Effector CD8-positive, alpha-beta T cell (primary cell): ENCODE data around the gene PDZK1IP1.

Source experiments
- DNase-seq: peaks from one replicate; lab custom pipeline; 2025; lab: John Stamatoyannopoulos, UW
- total RNA-seq, 4 experiments: gene quantifications; one replicate each; lab custom pipeline; 2026; lab: John Stamatoyannopoulos, UW

PDZK1IP1 gene, protein sequence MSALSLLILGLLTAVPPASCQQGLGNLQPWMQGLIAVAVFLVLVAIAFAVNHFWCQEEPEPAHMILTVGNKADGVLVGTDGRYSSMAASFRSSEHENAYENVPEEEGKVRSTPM
- 0 reads per million in 4 experiments for total RNA-seq

DNA sequence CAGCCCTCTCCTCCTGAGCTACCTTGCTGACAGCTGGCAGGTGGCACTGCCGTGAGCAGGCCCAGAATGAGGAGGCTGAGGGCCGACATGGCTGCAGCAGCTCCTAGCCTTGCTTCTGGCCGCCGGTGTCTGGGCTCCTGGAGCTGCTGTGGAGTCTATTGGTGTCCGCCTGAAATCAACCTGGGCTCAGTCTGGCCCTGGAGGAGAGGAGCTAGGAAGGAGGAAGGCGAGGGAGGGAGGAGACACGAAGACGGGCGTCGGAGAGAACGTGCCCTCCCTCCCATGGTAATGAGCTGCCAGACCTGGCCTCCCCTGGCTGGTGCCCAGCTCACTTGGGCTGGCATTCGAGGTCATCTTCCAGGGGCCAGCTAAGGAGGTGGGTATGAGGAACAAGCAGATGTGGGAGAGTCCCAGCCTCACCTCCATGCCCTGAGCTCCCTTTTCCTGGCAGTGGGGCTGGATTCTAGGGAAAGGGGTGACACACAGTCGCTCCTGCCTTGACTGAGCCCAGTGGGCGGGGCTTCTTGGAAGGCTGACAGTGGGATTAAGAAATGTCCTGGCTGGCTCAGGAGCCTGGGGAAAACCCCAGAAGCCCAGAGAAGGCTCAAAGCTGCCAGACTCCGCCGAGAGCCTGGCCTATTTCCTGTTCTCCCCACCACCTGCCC, at the start of gene PDZK1IP1:
Gene PDZK1IP1 (minus strand): TSS at position 193 of the 665 bp plus-strand sequence. CDS start 104 bp downstream, at position 89.
- no peak for DNase-seq

DNA sequence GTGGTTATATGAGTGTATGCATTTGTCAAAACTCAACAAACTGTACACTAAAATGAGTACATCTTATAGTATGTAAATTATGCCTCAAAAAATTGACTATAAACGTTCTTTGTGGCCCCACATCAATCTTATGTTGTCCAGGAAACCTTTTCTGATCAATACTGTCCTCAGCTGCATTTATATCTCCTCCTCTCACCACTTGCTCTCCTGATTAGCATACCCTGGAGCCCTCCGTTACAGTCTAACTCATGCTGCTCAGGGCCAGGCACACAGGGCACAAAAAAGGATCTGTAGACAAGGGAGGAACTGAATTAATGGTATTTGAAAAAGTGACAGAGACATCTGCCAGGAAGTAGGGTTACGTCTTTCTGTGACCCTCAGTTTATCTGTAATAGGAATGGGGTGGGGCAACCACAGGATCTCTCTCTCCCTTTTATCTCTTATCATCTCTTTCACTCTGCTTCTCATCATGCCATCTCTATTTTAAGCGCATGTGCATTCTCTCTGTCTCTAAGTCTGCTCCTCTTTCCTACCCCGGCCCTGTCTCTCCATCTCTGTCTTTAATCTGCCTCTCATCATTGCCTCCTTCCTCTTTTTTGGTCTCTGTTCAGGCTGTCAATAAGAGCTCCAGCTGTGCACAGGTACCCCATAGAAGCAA, 49.2 kb upstream of the PDZK1IP1 start:
- DNase-seq: no peak

DNA sequence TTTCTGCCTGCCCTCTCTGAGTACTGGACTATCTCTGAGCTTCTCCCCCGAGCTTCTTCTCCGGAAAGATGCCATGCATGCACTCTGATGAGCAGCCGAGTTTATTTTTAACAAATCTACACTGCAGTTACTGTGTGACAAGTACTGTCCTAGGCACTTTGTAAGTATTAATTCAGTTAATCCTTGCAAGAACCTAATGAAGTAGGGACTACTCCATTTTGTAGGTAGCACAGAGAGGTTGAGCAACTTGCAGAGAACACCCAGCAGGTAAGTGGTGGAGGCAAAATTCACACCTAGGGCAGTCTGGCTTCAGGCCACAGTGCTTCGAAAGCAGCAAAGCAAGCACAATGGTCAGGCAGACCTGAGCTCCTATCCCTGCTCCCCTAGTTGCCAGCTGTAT, 46.0 kb upstream of the PDZK1IP1 start:
- DNase-seq: no peak

DNA sequence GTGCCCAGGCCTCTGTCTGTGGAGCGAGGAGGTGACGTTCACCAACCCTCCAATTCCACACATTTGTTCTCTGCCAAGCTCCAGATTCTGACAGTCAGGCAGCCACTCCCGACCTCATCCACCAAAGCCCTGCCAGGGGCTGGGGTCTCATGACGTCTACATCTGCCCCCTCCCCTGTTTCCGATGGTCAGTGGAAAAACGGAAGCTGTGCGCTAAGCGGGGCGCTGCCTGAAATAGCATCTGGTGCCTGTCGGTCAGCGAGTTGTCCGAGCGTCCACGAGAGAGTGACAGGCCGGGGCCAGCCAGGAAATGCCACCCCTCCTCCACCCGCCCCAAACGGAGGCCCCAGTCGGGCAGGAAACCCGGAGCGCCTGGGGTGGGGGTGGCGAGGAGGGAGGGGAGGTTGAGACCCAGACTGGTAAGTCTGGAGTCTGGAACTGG, 45.4 kb upstream of the PDZK1IP1 start:
- no peak for DNase-seq

DNA sequence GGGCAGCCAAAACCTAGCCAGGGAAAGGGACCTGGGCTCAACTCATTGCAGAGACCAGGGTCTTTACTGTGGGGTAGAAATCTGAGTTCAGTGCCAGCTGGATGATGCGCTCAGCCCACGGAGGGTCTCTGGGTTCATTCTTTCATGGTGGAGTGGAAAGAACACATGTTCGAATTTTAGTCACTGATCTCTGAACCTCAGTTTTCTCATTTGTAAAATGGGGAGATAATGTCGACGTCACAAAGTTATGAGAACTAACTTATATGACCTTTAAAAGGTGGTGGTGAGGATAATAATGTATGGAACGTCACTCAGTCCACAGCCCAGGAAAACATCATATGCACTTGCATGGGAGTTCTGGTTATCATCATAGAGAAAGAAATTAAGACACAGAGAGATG, 43.4 kb upstream of the PDZK1IP1 start:
- no peak for DNase-seq

DNA sequence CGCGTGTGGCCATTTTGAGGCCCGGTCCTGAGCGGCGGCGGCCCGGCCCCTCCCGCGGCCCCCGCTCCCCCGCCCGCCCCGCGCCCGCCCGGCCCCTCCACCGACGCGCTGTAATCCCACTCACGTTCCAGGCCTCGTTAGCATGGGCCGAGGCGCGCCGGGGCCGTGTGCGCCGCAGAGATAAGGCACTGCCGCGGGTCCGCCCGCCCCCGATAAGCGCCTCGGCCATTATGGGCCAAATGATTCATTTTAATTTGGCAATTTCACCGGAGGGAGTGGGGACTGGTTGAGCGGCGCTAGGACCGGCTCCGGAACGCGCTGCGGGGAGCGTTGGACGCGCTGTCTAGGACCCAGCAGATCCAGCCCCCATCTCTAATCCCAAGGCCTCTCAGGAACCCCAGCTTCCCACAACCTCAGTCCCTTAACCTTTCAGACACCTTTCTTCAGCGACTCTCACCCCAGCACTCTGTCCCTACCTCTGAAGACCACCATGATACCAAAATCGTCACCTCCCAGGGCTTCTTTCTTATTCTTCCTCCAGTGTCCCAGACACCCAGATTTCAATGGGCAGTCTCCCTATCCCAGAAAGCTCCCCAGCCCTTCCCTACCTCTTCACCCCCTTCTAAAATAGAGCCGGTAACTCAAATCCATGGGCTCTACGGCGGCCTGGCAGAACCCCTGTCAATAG, 42.5 kb upstream of the PDZK1IP1 start, which contains the start of gene TAL1:
Gene TAL1 (minus strand): TSS at position 39 of the 688 bp plus-strand sequence. CDS start 6,337 bp downstream, outside the sequence.
- DNase-seq: no peak

DNA sequence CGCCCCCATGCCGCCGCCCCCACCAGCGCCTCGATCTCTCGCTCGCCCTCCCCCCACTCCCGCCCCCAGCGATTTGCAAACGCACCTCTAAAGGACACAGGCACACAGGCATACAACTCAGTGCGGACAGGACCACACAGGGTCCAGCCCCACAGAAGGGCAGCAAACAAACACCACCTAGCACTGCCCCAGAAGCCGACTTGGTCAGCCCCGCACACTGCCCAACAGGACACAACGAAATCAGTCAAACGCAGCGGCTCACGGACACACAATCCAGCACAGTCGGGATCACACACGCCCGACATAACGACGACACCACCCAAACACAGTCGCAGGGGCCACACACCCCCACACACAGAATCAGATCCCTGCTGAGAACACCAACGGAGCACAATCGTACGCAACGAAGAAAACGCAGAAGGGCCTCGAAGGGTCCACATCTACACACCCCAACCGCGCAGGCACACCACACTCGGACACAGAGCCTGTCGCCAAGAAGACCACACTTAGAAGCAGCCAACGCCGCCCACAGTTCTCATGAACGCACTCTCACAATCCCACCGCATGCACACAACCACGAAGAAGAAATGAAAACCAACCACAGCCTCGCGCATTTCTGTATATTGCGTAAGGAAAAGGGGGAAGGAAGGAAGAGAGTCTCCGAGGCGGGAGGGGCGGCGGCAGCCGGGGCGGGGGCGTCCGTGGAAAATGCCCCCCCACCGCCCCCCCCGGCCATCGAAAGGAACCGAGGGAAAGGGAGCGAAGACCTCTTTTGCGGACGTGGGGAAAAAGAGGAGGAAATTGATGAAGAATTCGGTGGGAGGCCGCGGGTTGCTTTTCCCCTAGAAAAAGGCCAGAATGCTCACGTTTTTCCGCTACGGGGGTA, 41.7 kb upstream of the PDZK1IP1 start:
- DNase-seq: no peak

DNA sequence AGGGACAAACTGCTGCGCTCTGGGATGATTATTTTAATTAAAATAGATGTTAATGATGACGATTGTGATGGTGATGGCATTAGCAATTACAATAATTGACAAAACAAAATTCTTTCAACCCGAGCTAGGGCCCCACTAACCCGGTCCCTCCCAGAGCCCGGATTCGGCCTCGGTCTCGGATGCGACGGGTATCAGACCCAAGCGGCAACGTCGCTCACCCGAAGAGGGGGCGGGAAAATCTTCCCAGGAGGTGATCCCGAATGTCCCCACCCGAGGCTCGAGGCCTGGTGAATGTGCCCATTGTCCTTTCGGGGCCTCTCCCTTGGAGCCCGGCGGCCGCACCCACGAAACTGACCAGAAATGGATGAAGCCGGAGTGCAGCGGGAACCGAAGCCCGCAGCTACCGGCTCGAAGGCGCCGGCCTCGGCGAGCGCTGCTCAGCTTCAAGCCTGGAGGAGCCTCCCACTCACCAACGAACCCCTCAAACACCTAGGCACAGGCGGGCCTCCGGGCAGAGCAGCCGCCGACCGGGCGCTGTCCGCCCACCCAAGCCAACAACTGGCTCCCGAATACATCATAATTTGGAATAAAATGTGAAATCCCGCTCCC, 41.0 kb upstream of the PDZK1IP1 start:
- DNase-seq: no peak

DNA sequence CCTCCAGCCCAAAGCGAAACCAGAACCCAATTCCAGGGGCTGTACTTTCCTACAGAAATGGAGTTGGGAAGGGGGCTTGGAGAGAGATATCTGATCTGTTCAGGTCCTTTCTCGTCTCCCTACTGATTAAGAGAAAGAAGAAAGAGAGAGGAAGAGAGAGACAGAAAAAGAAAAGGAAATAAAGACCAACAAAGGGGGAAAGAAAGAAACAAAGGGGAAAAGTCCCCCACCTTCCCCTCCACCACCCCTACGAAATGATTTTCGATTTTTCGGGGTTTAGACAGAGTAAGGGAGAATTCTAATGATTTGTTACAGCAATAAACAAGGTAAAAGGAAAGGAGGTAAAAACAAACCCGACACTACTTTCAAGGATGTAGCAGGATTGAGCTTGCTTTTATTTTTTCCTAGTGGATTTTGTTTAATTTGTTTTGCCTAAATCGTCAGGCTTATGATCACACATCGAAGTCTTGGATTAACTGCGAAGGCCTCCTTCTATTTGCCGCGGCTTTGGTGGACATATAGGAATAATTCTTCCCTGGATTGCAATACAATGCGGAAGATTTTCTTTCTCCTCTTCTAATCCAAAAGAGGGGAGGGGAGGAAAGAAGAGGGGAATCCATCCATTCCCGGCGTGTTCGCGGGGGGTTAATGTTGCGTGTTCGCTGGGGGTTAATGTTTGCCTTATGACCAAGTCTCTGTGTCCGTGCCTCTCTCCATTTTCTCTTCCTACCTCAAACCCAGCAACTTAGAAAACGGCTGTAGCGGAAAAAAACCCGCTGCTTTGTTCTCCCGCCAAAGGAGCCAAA, 40.3 kb upstream of the PDZK1IP1 start:
- no peak for DNase-seq

DNA sequence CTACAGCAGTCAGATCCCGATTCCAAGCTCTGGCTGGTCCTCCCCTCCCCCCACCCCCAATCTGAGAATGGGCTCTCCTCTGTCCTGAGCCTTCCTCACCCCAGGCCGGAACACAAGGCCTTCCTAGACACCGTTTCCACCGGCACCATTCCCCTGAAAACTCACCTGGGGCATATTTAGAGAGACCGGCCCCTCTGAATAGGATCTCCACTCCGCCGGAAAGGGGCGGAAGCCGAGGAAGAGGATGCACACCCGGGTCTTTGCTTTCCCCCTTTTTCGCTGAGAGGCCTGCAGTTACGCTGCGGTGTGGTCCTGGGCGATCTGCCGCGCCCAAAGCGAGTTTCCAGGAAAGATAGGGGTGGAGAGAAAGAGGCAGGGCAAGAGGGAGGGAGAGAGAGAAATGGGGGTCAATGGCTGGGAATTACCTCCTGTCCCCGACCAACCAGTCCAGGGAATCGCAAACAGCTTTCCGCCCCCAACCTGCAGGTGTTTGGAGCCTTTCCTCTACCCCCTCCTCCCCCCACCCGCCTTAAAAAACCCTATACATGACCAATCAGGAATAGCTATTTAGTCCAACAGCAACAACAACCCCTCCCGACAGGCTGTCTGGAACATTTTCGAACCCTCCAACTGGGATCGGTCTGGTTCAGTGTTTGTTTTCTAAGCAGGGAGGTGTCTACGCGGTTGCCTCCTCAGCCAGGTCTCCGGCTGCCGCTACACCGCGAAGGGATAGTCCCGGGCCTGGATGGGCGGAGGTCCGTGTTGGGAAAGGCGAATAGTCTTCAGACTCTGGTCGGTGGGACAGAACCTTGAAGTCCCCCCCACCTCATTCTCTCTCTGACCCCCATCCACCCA, 39.4 kb upstream of the PDZK1IP1 start:
- no peak for DNase-seq

DNA sequence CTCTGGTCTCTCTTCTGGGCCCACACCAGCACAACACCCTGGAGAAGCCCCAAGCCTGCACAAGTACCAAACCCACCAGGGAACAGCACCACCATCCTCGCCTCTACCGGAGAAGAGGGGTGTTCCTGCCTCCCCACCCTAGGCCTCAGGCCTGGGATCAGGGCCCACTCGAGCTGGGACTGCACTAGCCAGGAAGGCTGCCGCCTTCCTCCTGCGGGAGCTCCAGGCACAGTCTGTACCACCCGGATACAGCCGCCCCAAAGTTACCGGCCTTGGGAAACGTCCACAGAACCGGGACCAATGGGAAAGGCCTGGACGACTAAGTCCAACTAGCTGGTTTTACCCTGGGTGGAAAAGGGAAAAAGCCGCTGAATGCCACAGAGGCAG, 38.8 kb upstream of the PDZK1IP1 start:
- DNase-seq: no peak

DNA sequence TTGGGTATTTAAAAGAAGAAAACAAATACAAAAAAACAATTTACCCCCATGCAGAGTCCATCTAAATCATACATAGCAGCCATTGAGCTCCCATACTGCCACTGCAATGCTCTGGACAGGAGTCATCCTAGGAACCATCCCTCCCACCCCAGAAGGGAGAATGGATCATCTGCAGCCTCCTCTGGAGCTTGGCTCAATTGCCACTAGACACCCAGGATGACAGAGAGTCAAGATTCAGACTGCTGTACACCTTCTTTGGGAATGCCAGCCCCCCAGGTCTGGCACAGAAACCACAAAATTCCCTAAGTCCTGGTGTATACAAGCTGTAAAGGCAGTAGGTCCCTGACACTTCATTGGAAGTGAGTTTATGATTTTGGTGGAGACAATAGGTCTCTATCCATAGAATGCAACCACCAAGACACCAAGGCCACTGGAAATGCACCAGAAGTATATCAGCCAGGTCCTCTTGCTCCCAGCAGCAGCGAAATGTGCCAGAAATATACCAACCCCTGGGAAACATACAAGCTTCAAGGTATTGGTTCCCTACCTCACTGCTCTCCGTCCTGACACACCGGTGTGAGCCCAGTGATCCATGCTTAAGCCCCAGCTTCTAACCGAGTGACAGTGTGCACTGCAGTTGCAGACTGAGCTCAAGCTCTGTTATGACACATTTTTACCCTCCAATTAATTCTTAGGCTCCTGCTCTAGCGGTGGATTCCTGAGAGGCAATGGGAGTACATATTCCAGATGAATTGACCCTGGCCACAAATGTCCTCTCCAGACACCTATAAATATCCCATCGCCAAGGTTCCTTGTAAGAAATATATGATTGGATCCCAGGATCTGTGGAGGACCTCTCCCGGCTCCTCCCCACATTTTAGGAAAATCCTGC, 37.8 kb upstream of the PDZK1IP1 start:
- DNase-seq: no peak

DNA sequence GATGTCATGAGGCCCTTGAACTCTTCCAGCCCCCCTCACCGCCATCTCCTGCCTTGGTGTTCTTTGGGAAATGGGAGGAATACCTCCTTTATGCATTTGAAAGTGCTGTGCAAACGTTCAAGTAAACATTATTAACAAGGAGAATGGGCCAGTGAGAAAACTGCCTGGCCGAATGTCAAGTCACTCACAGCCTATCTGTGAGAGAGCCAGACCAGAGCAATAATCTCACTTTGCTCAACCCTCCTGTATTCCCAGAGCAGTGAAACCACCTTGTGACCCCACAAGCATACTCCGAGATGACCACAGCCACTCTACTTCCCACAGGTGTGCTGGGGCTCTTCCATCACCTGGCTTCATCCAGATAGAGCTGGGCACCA, 37.0 kb upstream of the PDZK1IP1 start:
- no peak for DNase-seq

DNA sequence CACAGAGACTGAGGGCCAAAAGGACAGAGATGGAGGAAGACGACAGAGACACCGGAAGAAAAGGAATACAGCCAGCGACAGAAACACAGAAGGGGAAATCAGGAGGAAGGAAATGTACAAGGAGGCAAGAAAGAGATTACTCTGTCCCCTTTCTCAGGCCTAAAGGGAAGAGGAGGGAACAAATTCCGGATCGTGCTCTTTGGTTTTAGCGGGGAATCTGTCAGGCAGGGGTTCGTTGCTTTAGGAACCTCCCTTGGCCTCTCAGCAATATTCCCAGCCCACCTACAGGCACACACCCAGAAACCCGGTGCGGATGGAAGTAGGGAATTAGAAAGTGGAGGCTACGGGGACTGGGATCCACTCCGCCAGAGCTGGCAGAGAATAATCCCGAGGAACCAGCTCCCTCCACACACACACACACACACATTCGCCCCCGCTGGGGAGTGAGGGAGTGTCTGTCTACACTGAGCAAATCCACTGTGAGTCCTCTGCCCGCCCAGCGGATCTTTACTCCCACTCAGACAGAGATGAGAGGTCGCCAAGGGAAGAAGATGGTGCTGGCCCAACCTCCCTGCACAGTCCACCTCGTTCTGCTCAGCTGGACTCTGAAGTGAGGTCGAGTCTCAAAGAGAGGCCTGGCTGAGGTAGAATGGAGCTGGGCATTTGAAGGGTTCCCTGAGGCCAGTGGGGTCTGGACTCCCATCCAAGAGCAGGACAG, 36.4 kb upstream of the PDZK1IP1 start:
- no peak for DNase-seq

DNA sequence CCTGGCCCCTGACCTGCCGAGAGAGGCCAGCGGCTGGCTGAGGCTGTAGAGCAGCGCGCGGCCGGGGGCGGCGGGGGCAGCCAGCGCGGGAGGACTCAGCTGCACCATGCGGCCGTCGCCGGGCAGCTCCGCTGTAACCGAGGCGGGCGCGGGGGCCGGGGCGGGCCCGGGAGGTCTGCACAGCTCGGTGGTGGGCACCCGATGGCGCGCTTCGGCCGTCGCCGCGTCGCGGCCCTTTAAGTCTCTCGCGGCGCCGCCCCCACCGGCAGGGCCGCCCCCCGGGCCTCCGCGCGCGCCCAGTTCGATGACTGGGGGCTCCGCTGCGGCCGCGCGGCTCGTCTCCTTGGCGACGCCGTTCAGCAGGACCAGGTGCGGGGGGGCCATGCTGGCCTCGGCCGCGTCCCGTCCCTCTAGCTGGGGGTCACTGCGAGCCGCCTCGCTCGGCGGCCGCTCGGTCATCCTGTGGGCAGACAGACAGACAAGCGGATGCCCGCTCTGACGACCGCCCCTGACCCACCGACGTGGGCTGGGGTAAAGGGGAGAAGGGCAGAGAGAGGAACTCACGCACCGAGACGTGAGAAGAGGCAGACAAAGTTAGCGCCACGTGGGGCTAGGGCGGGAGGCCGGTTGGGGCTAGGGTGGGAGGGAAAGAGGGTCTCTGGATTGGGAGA, 35.7 kb upstream of the PDZK1IP1 start:
- no peak for DNase-seq

DNA sequence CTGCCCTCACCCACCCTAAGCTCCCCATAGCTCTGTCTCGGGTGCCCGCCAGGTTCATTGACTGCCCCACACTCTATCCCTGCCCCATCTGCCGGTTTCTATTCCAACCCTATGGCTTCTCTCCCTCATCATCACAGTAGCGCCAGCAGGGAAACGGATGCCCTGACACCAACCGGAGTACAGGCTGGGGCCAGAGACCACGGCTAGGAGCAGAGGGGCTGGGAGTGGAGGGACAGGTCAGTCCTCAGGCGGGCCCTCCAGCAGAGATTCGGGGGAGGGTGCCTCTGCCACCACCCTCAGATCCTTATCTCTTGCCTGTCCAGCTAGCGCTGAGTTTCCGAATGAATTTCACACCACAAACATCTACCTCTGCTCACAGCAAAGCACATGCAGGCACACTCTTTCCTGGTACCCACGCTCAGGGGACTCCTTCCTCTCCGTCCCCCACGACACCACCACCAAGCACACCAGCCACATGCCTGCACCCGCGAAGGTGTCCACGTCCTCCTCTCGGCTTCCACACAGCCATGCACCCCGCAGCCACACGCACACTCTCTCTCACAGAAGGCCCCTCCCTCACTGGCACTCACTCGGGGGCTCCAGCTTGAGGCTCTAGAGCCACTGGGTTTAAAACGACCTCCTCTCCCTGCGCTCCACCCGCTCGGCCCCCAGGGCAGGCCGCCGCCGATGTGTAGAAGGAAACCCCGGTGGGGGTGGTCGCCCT, 35.0 kb upstream of the PDZK1IP1 start:
- DNase-seq: no peak
